OCI-LY1 (cell line): ENCODE data around the gene PLD2.

ENCODE experiments used
- EZH2 ChIP-seq: fragments of 200-600 bp; sonication (generic), shearing (Covaris generic); IDR thresholded peaks from 2 replicates; pipeline ENCODE4 v1.8.0; 2017; ENCODE audit warnings: borderline replicate concordance, mixed run types, mild to moderate bottlenecking, antibody characterized with exemption, low read length, moderate library complexity, mixed read lengths
- TF ChIP-seq, protein P1 (sequence below): fragments of 200-600 bp; sonication (generic), shearing (Covaris generic); IDR thresholded peaks from 2 replicates; pipeline ENCODE4 v1.5.1; 2017; ENCODE audit warnings: mild to moderate bottlenecking, antibody characterized with exemption, low read length, moderate library complexity, mixed read lengths

DNA sequence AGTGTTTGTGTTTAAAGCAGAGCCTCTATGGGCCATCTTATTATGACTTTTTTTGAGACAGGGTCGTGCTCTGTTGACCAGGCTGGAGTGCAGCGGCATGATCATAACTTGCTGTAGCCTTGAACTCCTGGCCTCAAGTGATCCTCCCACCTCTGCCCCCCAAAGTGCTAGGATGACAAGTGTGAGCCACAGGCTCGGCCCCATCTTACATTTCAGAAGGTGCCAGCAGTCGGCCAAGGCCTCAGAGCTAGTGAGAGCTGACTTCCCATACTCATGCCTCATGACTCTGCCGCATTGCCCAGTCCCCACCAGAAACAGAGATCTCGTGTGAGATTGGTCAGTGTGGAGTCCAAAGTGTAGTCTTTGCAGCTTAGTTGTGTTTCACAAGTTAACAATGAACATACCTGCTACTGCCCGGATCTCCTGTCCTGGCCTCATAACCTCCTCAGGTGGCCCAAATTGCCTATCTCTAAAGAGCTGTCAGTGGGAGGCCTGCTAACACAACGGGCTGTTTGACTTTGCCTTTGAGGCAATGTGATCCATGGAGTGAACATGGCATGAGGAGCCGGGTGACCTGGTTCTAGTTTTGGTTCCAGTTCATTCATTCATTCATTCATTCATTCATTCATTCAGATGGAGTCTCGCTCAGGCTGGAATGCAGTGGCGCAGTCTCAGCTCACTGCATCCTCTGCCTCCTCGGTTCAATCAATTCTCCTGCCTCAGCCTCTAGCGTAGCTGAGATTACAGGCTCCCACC, 39.9 kb downstream of the PLD2 start:
- TF ChIP-seq, protein P1, sequence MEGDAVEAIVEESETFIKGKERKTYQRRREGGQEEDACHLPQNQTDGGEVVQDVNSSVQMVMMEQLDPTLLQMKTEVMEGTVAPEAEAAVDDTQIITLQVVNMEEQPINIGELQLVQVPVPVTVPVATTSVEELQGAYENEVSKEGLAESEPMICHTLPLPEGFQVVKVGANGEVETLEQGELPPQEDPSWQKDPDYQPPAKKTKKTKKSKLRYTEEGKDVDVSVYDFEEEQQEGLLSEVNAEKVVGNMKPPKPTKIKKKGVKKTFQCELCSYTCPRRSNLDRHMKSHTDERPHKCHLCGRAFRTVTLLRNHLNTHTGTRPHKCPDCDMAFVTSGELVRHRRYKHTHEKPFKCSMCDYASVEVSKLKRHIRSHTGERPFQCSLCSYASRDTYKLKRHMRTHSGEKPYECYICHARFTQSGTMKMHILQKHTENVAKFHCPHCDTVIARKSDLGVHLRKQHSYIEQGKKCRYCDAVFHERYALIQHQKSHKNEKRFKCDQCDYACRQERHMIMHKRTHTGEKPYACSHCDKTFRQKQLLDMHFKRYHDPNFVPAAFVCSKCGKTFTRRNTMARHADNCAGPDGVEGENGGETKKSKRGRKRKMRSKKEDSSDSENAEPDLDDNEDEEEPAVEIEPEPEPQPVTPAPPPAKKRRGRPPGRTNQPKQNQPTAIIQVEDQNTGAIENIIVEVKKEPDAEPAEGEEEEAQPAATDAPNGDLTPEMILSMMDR: no peak
- TF ChIP-seq EZH2: no peak
